CD4-positive, alpha-beta T cell (primary cell): ENCODE data around the gene MACROD2. TPM values are rescaled to one million over a fixed set of nuclear protein-coding genes. Genes with fewer than 3 reads are reported as not detected.

Source experiments
- ATAC-seq: fragments of 200-7000 bp; cut with Tn5 transposase; one replicate; pipeline ENCODE4 v1.10.0; 2022; ENCODE audit warnings: mild to moderate bottlenecking; ENCODE audit not compliant: poor library complexity
- CTCF ChIA-PET: fragments of 350-600 bp; sonication (Branson Sonifier 250); formaldehyde crosslinking; loops from one replicate; lab custom pipeline; 2021; ENCODE audit warnings: antibody characterized with exemption, inconsistent platforms; lab: Charles Lee
- POLR2A ChIA-PET: fragments of 350-600 bp; sonication (Branson Sonifier 250); formaldehyde crosslinking; loops from one replicate; lab custom pipeline; 2021; ENCODE audit warnings: antibody characterized with exemption, inconsistent platforms; lab: Charles Lee
- DNase-seq, 14 experiments: peaks; one replicate each; pipeline ENCODE4 v3.0.0-alpha.2; 2013 to 2020; ENCODE audit warnings: mixed read lengths in 2 of 14
- H3K27ac ChIP-seq, 2 donors: one replicate each; pipeline versions ENCODE4 v1.5.1 to v1.7.0; 2013; ENCODE audit warnings: low read length in 2 of 2, low read depth in 1 of 2, mild to moderate bottlenecking in 1 of 2
- H3K27me3 ChIP-seq, 2 experiments: 1 replicate in 1 of 2; 2 replicates in 1 of 2; pipeline versions ENCODE4 v1.6.1 to v1.7.0; 2013; ENCODE audit warnings: low read length in 2 of 2, control low read depth in 1 of 2, mild to moderate bottlenecking in 1 of 2, moderate library complexity in 1 of 2; ENCODE audit not compliant: insufficient read depth in 2 of 2, control insufficient read depth in 1 of 2
- H3K36me3 ChIP-seq: one replicate; pipeline ENCODE4 v1.6.1; 2013; ENCODE audit warnings: low read length, control low read depth; ENCODE audit not compliant: insufficient read depth
- H3K4me1 ChIP-seq: one replicate; pipeline ENCODE4 v1.6.1; 2013; ENCODE audit warnings: low read length, control low read depth; ENCODE audit not compliant: insufficient read depth
- H3K4me3 ChIP-seq: one replicate; pipeline ENCODE4 v1.5.1; 2013; ENCODE audit warnings: mild to moderate bottlenecking, low read length, moderate library complexity
- H3K9me3 ChIP-seq, 2 experiments: 1 replicate in 1 of 2; 2 replicates in 1 of 2; pipeline versions ENCODE4 v1.6.1 to v1.7.0; 2013; ENCODE audit warnings: low read length in 2 of 2, mild to moderate bottlenecking in 2 of 2, control low read depth in 1 of 2, moderate library complexity in 1 of 2; ENCODE audit not compliant: control insufficient read depth in 1 of 2, insufficient read depth in 1 of 2
- H3K27ac Mint-ChIP-seq: one replicate; pipeline ENCODE4 v1.8.0; 2020; ENCODE audit warnings: mixed read lengths
- H3K27me3 Mint-ChIP-seq: one replicate; pipeline ENCODE4 v1.8.0; 2021; ENCODE audit warnings: mixed read lengths
- H3K36me3 Mint-ChIP-seq: one replicate; pipeline ENCODE4 v1.8.0; 2021; ENCODE audit warnings: low read depth, mixed read lengths
- H3K4me1 Mint-ChIP-seq: one replicate; pipeline ENCODE4 v1.8.0; 2021; ENCODE audit warnings: low read depth, mixed read lengths
- H3K4me3 Mint-ChIP-seq: one replicate; pipeline ENCODE4 v1.8.0; 2020; ENCODE audit warnings: mild to moderate bottlenecking, mixed read lengths
- H3K9me3 Mint-ChIP-seq: one replicate; pipeline ENCODE4 v1.8.0; 2020; ENCODE audit warnings: mixed read lengths
- intact Hi-C, 2 experiments: fragments of 100-400 bp; cut with DNase I in 1 of 2; cut with micrococcal nuclease in 1 of 2; formaldehyde crosslinking; loops; one replicate each; pipeline versions ENCODE4 v1.15.1 to v1.9.0; 2023 to 2025; cut with DNase I, micrococcal nuclease
- total RNA-seq, 174 experiments: library from RNA in 2 of 174; stranded (reverse) in 2 of 174; gene quantifications; one replicate each; pipeline ENCODE4 v1.2.3 and lab custom pipeline; 2021 to 2026
- TF ChIP-seq, protein P1 (sequence below): fragments of 200-600 bp; IDR thresholded peaks from one replicate; pipeline ENCODE4 v1.8.0; 2022; ENCODE audit warnings: antibody characterized with exemption, mild to moderate bottlenecking

The MACROD2 gene
- total RNA-seq, 2 experiments from 2014 or later, result not detected

DNA sequence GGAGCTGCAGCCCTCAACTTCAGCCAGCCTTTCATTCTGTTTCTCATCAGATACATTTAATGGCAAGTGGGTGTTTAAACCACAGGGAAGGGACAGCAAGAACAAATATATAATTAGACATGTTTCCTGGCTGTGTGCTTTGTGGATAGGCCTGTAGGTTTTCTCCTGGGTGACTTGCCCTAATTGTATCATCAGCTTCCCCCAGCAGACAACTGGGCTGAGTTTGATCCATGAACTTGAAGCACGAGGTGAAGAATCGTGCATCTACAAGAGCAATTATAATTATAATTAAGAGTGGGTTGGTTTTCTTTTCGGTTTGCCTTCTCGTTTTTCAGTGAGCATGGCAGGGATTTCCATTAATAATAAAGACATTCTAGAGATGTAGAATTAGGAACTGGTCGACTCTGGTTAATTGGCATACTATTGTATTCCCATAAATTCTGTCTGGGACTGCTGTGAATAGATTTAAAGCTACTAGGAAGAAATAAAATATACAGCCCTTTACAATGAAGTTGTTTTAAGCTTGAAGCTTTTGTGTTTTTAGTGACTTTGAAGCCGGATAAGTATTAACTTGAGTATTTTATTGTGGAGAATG lies 1525.7 kb downstream of the MACROD2 start:
- no peaks in the 10 kb centered on the region for H3K4me1 ChIP-seq
- no peak overlapping the region for H3K27ac ChIP-seq
- Mint-ChIP-seq H3K4me3 (no peak overlapping the region), H3K9me3 (peaks cover 16% of the 10 kb centered on the region), H3K4me1 (no peaks in the 10 kb centered on the region), H3K36me3 (no peaks in the 10 kb centered on the region), H3K27me3 (no peaks in the 10 kb centered on the region), H3K27ac (no peak overlapping the region)
- intact Hi-C loops, result no loop called here
- H3K27me3 ChIP-seq, result no peaks in the 10 kb centered on the region
- TF ChIP-seq, protein P1, sequence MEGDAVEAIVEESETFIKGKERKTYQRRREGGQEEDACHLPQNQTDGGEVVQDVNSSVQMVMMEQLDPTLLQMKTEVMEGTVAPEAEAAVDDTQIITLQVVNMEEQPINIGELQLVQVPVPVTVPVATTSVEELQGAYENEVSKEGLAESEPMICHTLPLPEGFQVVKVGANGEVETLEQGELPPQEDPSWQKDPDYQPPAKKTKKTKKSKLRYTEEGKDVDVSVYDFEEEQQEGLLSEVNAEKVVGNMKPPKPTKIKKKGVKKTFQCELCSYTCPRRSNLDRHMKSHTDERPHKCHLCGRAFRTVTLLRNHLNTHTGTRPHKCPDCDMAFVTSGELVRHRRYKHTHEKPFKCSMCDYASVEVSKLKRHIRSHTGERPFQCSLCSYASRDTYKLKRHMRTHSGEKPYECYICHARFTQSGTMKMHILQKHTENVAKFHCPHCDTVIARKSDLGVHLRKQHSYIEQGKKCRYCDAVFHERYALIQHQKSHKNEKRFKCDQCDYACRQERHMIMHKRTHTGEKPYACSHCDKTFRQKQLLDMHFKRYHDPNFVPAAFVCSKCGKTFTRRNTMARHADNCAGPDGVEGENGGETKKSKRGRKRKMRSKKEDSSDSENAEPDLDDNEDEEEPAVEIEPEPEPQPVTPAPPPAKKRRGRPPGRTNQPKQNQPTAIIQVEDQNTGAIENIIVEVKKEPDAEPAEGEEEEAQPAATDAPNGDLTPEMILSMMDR, result no peak
- no peak overlapping the region for H3K4me3 ChIP-seq
- peaks cover 0 to 7% of the 10 kb centered on the region in 2 experiments for H3K9me3 ChIP-seq
- CTCF ChIA-PET, result no interaction called here
- DNase-seq (no peak), ATAC-seq (no peak)
- POLR2A ChIA-PET, result no interaction called here
- H3K36me3 ChIP-seq, result no peaks in the 10 kb centered on the region

DNA sequence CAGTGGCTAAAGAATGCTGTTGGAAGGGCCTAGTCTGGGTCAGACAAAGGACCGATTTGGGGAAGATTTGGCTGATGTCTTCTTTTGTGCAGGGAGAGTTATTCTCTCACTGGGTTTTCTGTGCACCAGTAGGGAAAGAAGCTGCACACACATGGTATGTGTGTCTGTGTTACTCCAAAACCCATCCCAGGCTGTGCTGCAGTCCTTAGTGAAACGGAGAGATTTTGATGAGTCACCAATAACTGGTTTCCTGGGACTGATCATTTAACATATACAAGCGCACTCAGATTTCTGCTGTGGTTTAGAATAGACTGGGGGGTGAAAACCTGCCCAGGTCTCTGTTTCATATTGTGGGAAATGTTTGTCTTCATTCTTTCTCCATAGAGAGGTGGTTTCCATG lies 1528.1 kb downstream of the MACROD2 start:
- no peak overlapping the region for H3K27ac Mint-ChIP-seq
- ATAC-seq (no peak), DNase-seq (no peak)
- intact Hi-C loops, result no loop called here
- H3K4me1 Mint-ChIP-seq, result no peaks in the 10 kb centered on the region
- no peaks in the 10 kb centered on the region for H3K9me3 ChIP-seq
- no peak overlapping the region for H3K27ac ChIP-seq
- no peaks in the 10 kb centered on the region for H3K27me3 ChIP-seq
- no peaks in the 10 kb centered on the region for H3K36me3 ChIP-seq
- no peaks in the 10 kb centered on the region for H3K4me1 ChIP-seq
- POLR2A ChIA-PET, result no interaction called here
- H3K4me3 ChIP-seq, result no peak overlapping the region
- H3K36me3 Mint-ChIP-seq, result no peaks in the 10 kb centered on the region
- TF ChIP-seq, protein P1, result no peak
- CTCF ChIA-PET, result no interaction called here
- H3K27me3 Mint-ChIP-seq, result no peaks in the 10 kb centered on the region
- peaks cover 16% of the 10 kb centered on the region for H3K9me3 Mint-ChIP-seq
- no peak overlapping the region for H3K4me3 Mint-ChIP-seq

DNA sequence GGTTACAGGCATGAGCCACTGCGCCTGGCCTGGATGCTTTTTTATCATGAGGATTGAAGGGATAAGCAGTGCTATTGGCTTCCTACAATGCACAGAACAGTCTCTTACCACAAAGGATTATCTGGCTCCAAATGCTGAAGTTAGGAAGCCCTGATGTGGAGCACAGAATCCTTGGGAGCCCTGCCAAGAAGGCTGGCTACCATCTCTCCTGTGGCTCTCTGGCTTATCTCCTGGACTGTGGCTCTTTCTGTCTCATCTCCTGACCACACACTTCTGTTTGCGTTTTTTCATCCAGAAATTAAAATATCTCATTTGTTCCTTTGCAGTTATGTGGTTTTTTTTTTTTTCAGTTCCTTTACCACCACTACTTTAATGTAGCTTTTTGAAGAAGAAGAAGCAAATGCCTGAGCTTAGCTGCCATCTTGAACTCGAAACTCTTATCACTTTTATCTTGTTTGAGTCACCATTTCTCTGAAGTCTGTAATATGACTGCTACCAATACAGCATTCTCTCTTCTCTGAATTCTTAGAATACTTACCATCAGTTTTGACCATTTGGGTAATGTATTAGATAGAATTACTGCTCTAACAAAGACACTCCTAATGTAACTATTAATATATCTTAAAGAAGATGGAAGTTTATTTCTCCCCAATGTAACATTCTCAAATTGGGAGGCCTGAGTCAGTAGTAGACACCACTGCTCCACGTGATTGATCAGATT lies 1533.2 kb downstream of the MACROD2 start:
- no peaks in the 10 kb centered on the region for H3K4me1 ChIP-seq
- no peaks in the 10 kb centered on the region for H3K27me3 ChIP-seq
- no peaks in the 10 kb centered on the region for H3K36me3 ChIP-seq
- H3K27ac ChIP-seq, result no peak overlapping the region
- intact Hi-C loops, result no loop called here
- no peak overlapping the region for H3K27ac Mint-ChIP-seq
- no peaks in the 10 kb centered on the region for H3K9me3 ChIP-seq
- CTCF ChIA-PET, result no interaction called here
- ATAC-seq (no peak), DNase-seq (no peak)
- no peak overlapping the region for H3K4me3 ChIP-seq
- no peak overlapping the region for H3K4me3 Mint-ChIP-seq
- POLR2A ChIA-PET, result no interaction called here
- no peaks in the 10 kb centered on the region for H3K36me3 Mint-ChIP-seq
- no peaks in the 10 kb centered on the region for H3K4me1 Mint-ChIP-seq
- H3K9me3 Mint-ChIP-seq, result peaks cover 7% of the 10 kb centered on the region
- no peaks in the 10 kb centered on the region for H3K27me3 Mint-ChIP-seq
- TF ChIP-seq, protein P1, result no peak
